BLaER1 treated with 17β-estradiol and CSF1 and Interleukin-3, amounts not matched to agents 10 nM and 100 nM (cell line): ENCODE data around the gene PLEKHA5.

Experiments used
- H3K27ac ChIP-seq, 11 experiments: shearing (Covaris generic); formaldehyde crosslinking; 2 replicates each; pipeline ENCODE4 v1.8.1; 2022
- H3K27me3 ChIP-seq, 11 experiments: shearing (Covaris generic); formaldehyde crosslinking; 2 replicates each; pipeline ENCODE4 v1.8.1; 2022
- H3K36me3 ChIP-seq, 11 experiments: shearing (Covaris generic); formaldehyde crosslinking; 2 replicates each; pipeline ENCODE4 v1.8.1; 2022
- H3K4me1 ChIP-seq, 10 experiments: shearing (Covaris generic); formaldehyde crosslinking; 2 replicates each; pipeline ENCODE4 v1.8.1; 2022
- H3K4me2 ChIP-seq, 11 experiments: shearing (Covaris generic); formaldehyde crosslinking; 2 replicates each; pipeline ENCODE4 v1.8.1; 2022
- H3K4me3 ChIP-seq, 10 experiments: shearing (Covaris generic); formaldehyde crosslinking; 2 replicates each; pipeline ENCODE4 v1.8.1; 2022
- H3K9ac ChIP-seq, 11 experiments: shearing (Covaris generic); formaldehyde crosslinking; 2 replicates each; pipeline ENCODE4 v1.8.1; 2022
- H3K9me3 ChIP-seq, 11 experiments: shearing (Covaris generic); formaldehyde crosslinking; replicated peaks in 1 of 11; 2 replicates each; pipeline ENCODE4 v1.8.1; 2022
- H4K20me1 ChIP-seq, 11 experiments: shearing (Covaris generic); formaldehyde crosslinking; 2 replicates each; pipeline ENCODE4 v1.8.1; 2022
- Cebpa-rat ChIP-seq, 11 experiments: shearing (Covaris generic); IDR thresholded peaks; 2 replicates each; pipeline ENCODE4 v1.8.1; 2022

PLEKHA5 gene

DNA sequence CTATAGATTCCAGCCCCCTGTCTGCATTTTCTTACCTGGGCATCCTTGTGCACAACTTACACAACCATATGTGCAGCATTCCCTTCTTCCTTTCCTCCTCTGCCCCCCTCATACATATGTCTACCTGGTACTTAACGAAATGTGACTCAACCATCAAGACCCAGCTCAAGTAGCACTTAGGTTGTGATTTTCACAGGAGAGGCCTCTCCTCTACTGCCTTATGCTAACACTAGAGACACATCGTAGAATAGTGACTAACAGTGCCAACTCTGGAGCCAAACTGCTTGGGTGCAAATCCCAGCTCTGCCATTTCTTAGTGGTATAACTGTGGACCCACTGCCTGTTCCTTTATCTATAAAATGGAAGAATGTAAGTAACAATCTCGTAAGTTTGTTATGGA lies 24.1 kb upstream of the PLEKHA5 start:
- no peaks in the 10 kb centered on the region for H3K27me3 ChIP-seq
- no peak overlapping the region for H3K9ac ChIP-seq
- no peaks in the 10 kb centered on the region for H4K20me1 ChIP-seq
- TF ChIP-seq Cebpa-rat (IDR thresholded peaks at IDR 0.05) = no peak
- H3K36me3 ChIP-seq = no peaks in the 10 kb centered on the region
- H3K4me3 ChIP-seq = no peak overlapping the region
- no peak overlapping the region for H3K27ac ChIP-seq
- H3K4me2 ChIP-seq = no peak overlapping the region
- H3K9me3 ChIP-seq = peaks cover 0 to 4% (median 0%) of the 10 kb centered on the region in 11 experiments; a peak in 1 of 22 replicates
- H3K4me1 ChIP-seq = no peaks in the 10 kb centered on the region

DNA sequence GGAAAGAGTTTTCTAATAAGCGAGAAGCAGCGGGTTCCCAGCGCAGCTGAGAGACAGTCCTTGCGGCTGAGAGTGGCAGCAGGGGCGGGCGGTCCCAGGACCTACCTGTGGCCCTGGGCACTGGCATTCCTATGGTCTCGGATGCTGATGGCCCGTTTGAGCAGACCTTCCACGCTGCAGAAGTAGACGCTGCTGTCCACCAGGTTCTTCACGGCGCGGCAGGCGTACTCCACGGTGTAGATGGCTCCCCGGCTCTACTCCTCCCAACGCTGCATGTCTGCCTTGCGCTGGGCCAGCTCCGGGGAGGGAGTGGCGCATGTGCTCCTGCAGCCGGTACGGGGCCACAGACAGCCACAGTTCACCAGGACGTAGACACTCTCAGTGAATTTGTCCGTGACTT lies 21.8 kb upstream of the PLEKHA5 start:
- Histone ChIP-seq H3K36me3 (no peaks in the 10 kb centered on the region), H3K9ac (no peak overlapping the region), H4K20me1 (no peaks in the 10 kb centered on the region), H3K27me3 (no peaks in the 10 kb centered on the region), H3K4me2 (no peak overlapping the region), H3K4me1 (no peaks in the 10 kb centered on the region), H3K27ac (no peak overlapping the region), H3K9me3 (peaks cover 0 to 4% (median 0%) of the 10 kb centered on the region in 11 experiments; a peak in 1 of 22 replicates), H3K4me3 (no peak overlapping the region)
- TF ChIP-seq Cebpa-rat (IDR thresholded peaks at IDR 0.05) = no peak

DNA sequence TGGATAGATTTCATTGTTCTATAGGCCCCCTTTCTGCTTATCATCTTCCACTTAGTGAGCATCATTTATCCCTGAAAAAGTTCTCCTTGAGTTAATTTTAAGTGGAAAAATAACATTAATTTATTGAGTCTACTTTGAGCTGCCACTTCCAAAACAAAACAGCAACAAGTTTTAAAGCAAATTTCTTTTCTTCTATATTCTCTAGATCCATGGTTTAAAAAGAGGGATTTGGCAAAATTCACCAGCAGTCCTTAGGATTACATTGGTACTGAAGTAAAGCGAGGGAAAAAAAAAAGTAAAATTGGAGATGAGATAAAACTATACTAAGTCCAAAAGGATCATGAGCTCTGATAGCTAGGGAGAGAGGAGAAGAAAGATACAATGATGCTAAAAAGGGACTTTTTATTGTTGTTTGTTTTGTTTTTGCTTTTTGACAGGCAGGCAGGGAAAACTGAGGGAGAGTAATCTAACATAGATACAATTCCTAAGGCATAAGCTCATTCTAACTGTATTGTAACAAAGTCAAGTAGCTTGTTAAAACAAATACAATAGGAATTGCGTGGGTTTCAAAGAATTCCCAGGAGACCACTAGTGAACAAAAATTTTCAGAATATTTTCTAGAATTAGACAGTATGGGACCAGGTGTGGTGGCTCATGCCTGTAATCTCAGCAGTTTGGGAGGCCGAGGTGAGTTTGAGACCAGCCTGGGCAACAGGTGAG lies 19.2 kb upstream of the PLEKHA5 start:
- no peak overlapping the region for H3K4me3 ChIP-seq
- peaks cover 0 to 4% (median 0%) of the 10 kb centered on the region in 11 experiments; a peak in 1 of 22 replicates for H3K9me3 ChIP-seq
- no peaks in the 10 kb centered on the region for H3K36me3 ChIP-seq
- H3K4me1 ChIP-seq = peaks cover 0 to 3% (median 0%) of the 10 kb centered on the region in 10 experiments; a peak in 1 of 20 replicates
- no peak overlapping the region for H3K9ac ChIP-seq
- H4K20me1 ChIP-seq = no peaks in the 10 kb centered on the region
- H3K4me2 ChIP-seq = no peak overlapping the region
- H3K27me3 ChIP-seq = no peaks in the 10 kb centered on the region
- no peak overlapping the region for H3K27ac ChIP-seq
- no peak for TF ChIP-seq Cebpa-rat (IDR thresholded peaks at IDR 0.05)

DNA sequence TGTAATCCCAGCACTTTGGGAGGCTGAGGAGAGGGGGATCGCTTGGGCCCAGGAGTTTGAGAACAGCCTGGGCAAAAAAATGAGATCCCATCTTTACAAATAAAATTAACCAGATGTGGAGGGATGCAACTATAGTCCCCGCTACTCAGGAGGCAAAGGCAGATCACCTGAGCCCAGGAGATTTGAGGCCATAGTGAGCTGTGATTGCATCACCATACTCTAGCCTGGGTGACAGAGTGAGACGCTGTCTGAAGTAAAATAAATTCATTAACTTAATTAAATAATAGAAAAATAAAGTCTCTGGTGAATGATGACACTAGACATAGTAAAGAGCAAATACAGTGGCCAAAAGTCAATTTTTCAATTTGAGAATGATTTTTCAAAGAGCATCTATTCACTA lies 16.1 kb upstream of the PLEKHA5 start:
- H3K27ac ChIP-seq = no peak overlapping the region
- no peak overlapping the region for H3K4me2 ChIP-seq
- H3K27me3 ChIP-seq = no peaks in the 10 kb centered on the region
- no peaks in the 10 kb centered on the region for H4K20me1 ChIP-seq
- no peaks in the 10 kb centered on the region for H3K36me3 ChIP-seq
- no peaks in the 10 kb centered on the region for H3K9me3 ChIP-seq
- H3K4me3 ChIP-seq = no peak overlapping the region
- no peak overlapping the region for H3K9ac ChIP-seq
- no peak for TF ChIP-seq Cebpa-rat (IDR thresholded peaks at IDR 0.05)
- peaks cover 0 to 4% (median 0%) of the 10 kb centered on the region in 10 experiments; a peak in 1 of 20 replicates for H3K4me1 ChIP-seq

DNA sequence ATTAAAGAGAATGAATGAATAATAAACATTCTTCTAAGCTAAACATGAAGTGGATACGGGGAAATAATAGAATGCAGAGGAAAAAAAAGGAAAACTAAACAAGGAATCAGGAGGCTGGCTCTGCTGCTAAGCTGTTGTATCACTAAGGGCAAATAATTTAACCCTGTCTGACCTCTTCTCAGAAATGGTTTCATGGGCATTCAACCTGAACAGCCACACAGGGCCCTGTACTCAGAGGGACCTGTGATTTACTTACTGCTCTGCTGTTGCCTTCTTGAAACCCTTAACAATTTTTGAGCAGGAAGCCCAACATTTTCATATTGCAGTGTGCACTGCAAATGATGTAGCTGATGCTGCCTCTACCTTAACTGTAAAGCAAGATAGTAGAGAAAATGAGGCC lies 14.2 kb upstream of the PLEKHA5 start:
- Histone ChIP-seq H3K27ac (no peak overlapping the region), H3K4me2 (no peak overlapping the region), H3K9me3 (no peaks in the 10 kb centered on the region), H3K4me1 (peaks cover 0 to 4% (median 0%) of the 10 kb centered on the region in 10 experiments; a peak in 1 of 20 replicates), H3K9ac (no peak overlapping the region), H3K36me3 (no peaks in the 10 kb centered on the region), H3K4me3 (no peak overlapping the region), H3K27me3 (no peaks in the 10 kb centered on the region), H4K20me1 (no peaks in the 10 kb centered on the region)
- TF ChIP-seq Cebpa-rat (IDR thresholded peaks at IDR 0.05) = no peak

DNA sequence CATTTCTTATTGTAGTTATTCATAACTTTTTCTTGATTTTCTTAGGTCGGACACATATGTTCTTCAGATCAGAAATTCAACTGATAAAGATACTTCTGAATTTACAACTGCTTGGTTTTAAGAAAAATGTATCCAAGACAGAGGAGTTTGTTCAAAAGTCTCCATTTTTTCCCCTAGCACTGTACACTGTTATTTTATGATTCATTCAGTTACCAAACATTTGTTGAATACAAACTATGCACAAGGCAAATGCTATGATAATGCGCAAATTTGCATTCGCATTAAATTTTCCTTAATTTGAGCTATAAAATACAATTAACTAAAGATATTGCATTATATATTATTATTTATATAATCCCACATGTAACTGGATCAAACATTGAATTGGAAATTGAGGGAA lies 10.1 kb upstream of the PLEKHA5 start:
- Histone ChIP-seq H4K20me1 (no peaks in the 10 kb centered on the region), H3K27me3 (no peaks in the 10 kb centered on the region), H3K4me1 (peaks cover 0 to 4% (median 0%) of the 10 kb centered on the region in 10 experiments; a peak in 1 of 20 replicates), H3K9me3 (no peaks in the 10 kb centered on the region), H3K36me3 (no peaks in the 10 kb centered on the region), H3K4me2 (no peak overlapping the region), H3K9ac (no peak overlapping the region), H3K27ac (no peak overlapping the region), H3K4me3 (no peak overlapping the region)
- no peak for TF ChIP-seq Cebpa-rat (IDR thresholded peaks at IDR 0.05)

DNA sequence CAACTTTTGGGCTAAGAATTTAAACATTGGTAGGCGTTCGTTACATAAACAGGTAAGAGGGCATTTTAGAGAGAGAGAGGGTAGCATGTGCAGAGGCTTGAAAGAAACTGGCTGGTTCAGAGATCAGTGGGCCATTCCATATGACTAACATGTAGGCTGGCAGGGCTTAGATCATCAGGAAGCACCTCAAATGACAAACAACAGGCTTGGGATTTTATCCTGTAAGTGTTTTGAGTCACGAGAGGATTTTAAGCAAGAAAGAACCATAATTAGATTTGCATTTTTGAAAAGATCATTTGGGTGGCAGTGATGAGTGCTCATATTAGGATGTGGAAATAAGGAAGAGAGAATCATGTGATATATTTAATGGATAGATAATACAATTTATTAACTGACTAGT lies 8.7 kb upstream of the PLEKHA5 start:
- Histone ChIP-seq H3K4me3 (no peak overlapping the region), H3K36me3 (no peaks in the 10 kb centered on the region), H3K9me3 (peaks cover 0 to 4% (median under 1%) of the 10 kb centered on the region in 11 experiments; a peak in 4 of 22 replicates), H3K4me1 (no peaks in the 10 kb centered on the region), H3K27ac (no peak overlapping the region), H4K20me1 (no peaks in the 10 kb centered on the region), H3K4me2 (no peak overlapping the region), H3K27me3 (no peaks in the 10 kb centered on the region), H3K9ac (no peak overlapping the region)
- TF ChIP-seq Cebpa-rat (IDR thresholded peaks at IDR 0.05) = no peak

DNA sequence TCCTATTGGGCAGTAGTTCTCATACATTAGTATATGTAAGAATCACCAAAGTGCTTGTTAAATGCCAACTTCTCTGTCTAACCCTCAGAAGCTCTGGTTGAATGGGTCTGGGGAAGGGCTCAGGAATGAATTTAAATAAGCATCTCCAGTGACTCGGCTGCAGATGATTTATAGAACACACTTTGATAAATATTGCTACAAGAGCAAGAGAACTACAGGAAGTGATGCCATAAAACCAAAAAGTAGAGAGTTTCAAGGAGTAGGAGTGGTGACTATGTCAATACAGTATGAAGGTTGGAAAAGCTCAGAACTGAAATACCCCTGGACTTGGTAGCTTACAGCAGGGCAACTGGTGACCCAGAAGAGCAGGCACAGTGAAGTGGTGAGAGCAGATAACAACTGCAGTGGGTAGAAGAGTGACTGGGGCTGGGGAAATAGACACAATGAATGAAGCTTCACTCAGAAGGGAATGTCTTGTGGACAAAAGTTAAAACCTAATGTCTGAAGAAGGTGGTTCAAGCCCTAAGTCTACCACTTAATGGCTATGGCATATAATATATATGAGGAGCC lies 8.0 kb upstream of the PLEKHA5 start:
- Histone ChIP-seq H3K9ac (no peak overlapping the region), H4K20me1 (no peaks in the 10 kb centered on the region), H3K36me3 (no peaks in the 10 kb centered on the region), H3K9me3 (peaks cover 0 to 12% (median 8%) of the 10 kb centered on the region in 11 experiments; a peak in 17 of 22 replicates), H3K4me3 (no peak overlapping the region), H3K27ac (no peak overlapping the region), H3K27me3 (no peaks in the 10 kb centered on the region), H3K4me1 (no peaks in the 10 kb centered on the region), H3K4me2 (no peak overlapping the region)
- TF ChIP-seq Cebpa-rat (IDR thresholded peaks at IDR 0.05) = no peak

DNA sequence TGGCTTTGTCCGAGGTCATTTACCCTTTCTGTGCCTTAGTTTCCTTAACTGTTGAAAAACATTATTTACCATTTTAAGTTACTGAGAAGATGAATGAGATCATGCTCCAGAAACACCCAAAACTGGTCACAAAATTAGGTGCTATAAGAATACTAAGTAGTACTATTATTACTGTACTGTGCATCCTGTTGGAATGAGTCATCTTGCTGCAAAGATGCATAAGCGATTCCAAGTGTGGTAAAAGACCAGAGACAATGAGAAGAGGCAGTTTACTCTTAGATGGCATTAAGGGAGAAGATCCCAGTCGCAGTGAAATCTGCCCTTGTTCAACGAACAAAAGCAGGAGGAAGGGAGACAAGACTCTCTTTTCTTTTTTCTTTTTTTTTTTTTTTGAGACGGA lies 4.2 kb upstream of the PLEKHA5 start:
- Histone ChIP-seq H3K27ac (no peak overlapping the region), H3K9me3 (peaks cover 11 to 29% (median 26%) of the 10 kb centered on the region in 11 experiments), H3K4me2 (no peak overlapping the region), H3K4me1 (no peaks in the 10 kb centered on the region; a peak in 1 of 20 replicates), H3K36me3 (no peaks in the 10 kb centered on the region), H4K20me1 (no peaks in the 10 kb centered on the region), H3K4me3 (no peak overlapping the region), H3K9ac (no peak overlapping the region), H3K27me3 (no peaks in the 10 kb centered on the region)
- no peak for TF ChIP-seq Cebpa-rat (IDR thresholded peaks at IDR 0.05)

DNA sequence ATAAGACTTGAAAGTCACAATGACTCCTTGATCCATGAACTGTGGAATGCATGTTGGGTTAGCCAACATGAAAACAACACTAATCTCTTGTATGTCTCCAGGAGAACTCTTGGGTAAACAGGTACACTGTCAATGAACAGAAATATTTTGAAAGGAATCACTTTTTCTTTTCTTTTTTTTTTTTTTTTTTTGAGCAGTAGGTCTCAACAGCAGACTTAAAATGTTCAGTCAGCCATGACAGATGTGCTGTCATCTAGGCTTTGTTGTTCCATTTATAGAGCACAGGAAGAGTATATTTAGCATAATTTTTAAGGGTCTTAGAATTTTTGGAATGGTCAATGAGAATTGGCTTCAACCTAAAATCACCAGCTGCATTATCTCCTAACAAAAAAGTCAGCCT lies 2.3 kb upstream of the PLEKHA5 start:
- Histone ChIP-seq H3K4me3 (no peak overlapping the region), H3K4me1 (peaks cover 11 to 15% (median 13%) of the 10 kb centered on the region in 10 experiments), H4K20me1 (no peaks in the 10 kb centered on the region), H3K4me2 (no peak overlapping the region), H3K9ac (no peak overlapping the region), H3K27ac (no peak overlapping the region), H3K36me3 (no peaks in the 10 kb centered on the region), H3K27me3 (no peaks in the 10 kb centered on the region), H3K9me3 (peaks cover 11 to 29% (median 26%) of the 10 kb centered on the region in 11 experiments)
- no peak for TF ChIP-seq Cebpa-rat (IDR thresholded peaks at IDR 0.05)
